Glutamatergic neuron (in vitro differentiated cells): ENCODE measurements around the gene PCID2. TPM values are rescaled to one million over a fixed set of nuclear protein-coding genes. Genes with fewer than 3 reads are reported as not detected.

Source experiments
- DNase-seq: peaks from one replicate; pipeline ENCODE4 v3.0.0; 2022
- H3K27ac Mint-ChIP-seq: one replicate; pipeline ENCODE4 v1.8.0; 2020; ENCODE audit warnings: mild to moderate bottlenecking, mixed read lengths, inconsistent platforms; ENCODE audit not compliant: unreplicated experiment
- H3K27me3 Mint-ChIP-seq: one replicate; pipeline ENCODE4 v1.8.0; 2020; ENCODE audit warnings: mild to moderate bottlenecking, moderate library complexity, mixed read lengths, inconsistent platforms; ENCODE audit not compliant: unreplicated experiment
- H3K36me3 Mint-ChIP-seq: one replicate; pipeline ENCODE4 v1.8.0; 2020; ENCODE audit warnings: mild to moderate bottlenecking, mixed read lengths, inconsistent platforms; ENCODE audit not compliant: unreplicated experiment
- H3K4me1 Mint-ChIP-seq: one replicate; pipeline ENCODE4 v1.8.0; 2020; ENCODE audit warnings: mild to moderate bottlenecking, low read depth, mixed read lengths, inconsistent platforms; ENCODE audit not compliant: unreplicated experiment
- H3K4me3 Mint-ChIP-seq: one replicate; pipeline ENCODE4 v1.8.0; 2020; ENCODE audit warnings: mild to moderate bottlenecking, mixed read lengths, inconsistent platforms; ENCODE audit not compliant: unreplicated experiment
- H3K9me3 Mint-ChIP-seq: one replicate; pipeline ENCODE4 v1.8.0; 2020; ENCODE audit warnings: mild to moderate bottlenecking, moderate library complexity, mixed read lengths, inconsistent platforms; ENCODE audit not compliant: unreplicated experiment
- total RNA-seq: library from RNA; stranded (reverse); fragmentation: NEBNext Ultra II Directional; extraction: Animal tissue kit (Norgen Biotek cat#: 25700); gene quantifications from one replicate; pipeline ENCODE4 v1.2.1, GENCODE V29; 2021; ENCODE audit not compliant: unreplicated experiment
- TF ChIP-seq, protein P1 (sequence below): fragments of 200-600 bp; sonication (generic); IDR thresholded peaks from one replicate; pipeline ENCODE4 v1.5.0; 2021; ENCODE audit not compliant: partially characterized antibody, unreplicated experiment

PCID2 gene
- total RNA-seq, 1 donor from 2014 or later: 48.4 TPM

DNA sequence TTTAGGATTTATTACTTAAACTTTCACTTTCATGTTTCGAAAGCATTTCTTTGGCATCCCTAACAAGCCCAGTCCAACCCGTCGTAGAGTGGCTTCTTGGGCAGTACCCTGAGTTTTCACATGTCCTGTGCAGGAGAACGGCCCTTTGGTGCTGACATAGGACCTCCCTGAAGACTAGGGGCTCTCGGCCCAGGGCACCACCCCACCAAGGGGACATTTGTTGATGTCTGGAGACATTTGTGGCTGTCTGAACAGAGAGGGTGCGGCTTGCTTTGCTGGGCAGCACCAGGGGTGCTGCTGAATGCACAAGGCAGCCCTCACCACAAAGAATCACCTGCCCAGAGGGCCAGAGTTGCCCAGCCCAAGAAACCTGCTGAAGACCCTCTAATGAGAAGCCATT is 31.5 kb upstream of the PCID2 start:
- no peak overlapping the region for H3K4me3 Mint-ChIP-seq
- peaks cover 2% of the 10 kb centered on the region for H3K9me3 Mint-ChIP-seq
- no peak overlapping the region for H3K27ac Mint-ChIP-seq
- no peak for DNase-seq
- TF ChIP-seq, protein P1, sequence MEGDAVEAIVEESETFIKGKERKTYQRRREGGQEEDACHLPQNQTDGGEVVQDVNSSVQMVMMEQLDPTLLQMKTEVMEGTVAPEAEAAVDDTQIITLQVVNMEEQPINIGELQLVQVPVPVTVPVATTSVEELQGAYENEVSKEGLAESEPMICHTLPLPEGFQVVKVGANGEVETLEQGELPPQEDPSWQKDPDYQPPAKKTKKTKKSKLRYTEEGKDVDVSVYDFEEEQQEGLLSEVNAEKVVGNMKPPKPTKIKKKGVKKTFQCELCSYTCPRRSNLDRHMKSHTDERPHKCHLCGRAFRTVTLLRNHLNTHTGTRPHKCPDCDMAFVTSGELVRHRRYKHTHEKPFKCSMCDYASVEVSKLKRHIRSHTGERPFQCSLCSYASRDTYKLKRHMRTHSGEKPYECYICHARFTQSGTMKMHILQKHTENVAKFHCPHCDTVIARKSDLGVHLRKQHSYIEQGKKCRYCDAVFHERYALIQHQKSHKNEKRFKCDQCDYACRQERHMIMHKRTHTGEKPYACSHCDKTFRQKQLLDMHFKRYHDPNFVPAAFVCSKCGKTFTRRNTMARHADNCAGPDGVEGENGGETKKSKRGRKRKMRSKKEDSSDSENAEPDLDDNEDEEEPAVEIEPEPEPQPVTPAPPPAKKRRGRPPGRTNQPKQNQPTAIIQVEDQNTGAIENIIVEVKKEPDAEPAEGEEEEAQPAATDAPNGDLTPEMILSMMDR: no peak
- no peaks in the 10 kb centered on the region for H3K27me3 Mint-ChIP-seq
- no peaks in the 10 kb centered on the region for H3K36me3 Mint-ChIP-seq
- H3K4me1 Mint-ChIP-seq: no peaks in the 10 kb centered on the region

DNA sequence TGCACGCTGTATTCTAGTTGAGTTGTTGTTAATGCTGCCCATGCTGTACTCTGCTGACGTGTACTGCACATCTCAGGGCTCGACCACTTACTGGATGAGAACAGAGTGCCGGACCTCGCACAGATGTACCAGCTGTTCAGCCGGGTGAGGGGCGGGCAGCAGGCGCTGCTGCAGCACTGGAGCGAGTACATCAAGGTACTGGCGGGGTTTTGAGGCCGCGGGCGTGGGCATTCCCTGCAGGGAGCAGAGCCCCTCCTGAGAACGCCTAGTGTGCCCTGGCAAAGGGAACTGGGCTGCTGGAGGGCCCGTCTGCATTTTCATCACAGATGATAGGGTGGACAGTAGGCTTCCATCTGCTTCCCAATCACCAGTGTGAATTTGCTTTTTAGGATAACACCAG is 30.9 kb upstream of the PCID2 start:
- TF ChIP-seq, protein P1: no peak
- H3K27ac Mint-ChIP-seq: peak overlapping the region; percentile 36
- no peaks in the 10 kb centered on the region for H3K4me1 Mint-ChIP-seq
- no peaks in the 10 kb centered on the region for H3K27me3 Mint-ChIP-seq
- H3K9me3 Mint-ChIP-seq: peaks cover 2% of the 10 kb centered on the region
- H3K4me3 Mint-ChIP-seq: no peak overlapping the region
- no peaks in the 10 kb centered on the region for H3K36me3 Mint-ChIP-seq
- DNase-seq: no peak

DNA sequence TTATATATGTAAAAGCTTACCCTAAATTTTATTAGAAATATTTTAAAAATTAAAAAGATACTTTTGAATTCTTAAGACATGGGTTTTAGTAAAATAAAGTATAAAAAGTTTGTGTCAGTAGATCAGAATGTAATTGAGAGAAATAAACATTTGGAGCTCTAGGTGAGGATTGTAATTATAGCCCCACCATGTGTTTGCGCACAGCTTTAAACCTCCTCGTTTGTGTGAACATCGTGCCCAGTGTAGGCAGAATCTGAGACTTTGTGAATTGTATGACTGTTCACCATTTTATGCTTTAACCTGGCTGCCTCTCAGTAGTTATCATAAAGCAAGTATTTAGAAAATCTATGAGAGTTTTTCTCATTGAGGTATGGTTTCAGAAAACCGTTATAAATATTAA is 30.1 kb upstream of the PCID2 start:
- Mint-ChIP-seq H3K27me3 (no peaks in the 10 kb centered on the region), H3K4me3 (no peak overlapping the region), H3K9me3 (peaks cover 2% of the 10 kb centered on the region), H3K27ac (no peak overlapping the region), H3K36me3 (no peaks in the 10 kb centered on the region), H3K4me1 (no peaks in the 10 kb centered on the region)
- TF ChIP-seq, protein P1: peak; percentile 17
- DNase-seq: no peak

DNA sequence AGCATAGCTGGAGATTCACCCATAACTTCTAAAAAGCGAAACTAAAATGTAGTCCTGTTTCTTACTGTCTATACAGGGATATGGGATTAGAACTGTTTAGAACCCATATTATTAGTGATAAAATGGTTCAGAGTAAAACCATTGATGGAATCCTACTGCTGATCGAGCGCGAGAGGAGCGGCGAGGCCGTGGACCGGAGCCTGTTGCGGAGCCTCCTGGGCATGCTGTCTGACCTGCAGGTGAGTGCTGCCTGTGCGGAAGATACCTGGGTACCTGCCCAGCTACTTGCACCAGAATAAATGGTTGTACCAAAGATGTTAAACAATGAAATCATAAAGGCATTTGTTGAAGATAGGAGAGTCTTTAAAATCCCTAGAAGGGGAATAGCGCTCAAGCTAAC is 24.6 kb upstream of the PCID2 start:
- no peak overlapping the region for H3K27ac Mint-ChIP-seq
- no peaks in the 10 kb centered on the region for H3K27me3 Mint-ChIP-seq
- no peaks in the 10 kb centered on the region for H3K4me1 Mint-ChIP-seq
- H3K9me3 Mint-ChIP-seq: peaks cover 2% of the 10 kb centered on the region
- H3K36me3 Mint-ChIP-seq: no peaks in the 10 kb centered on the region
- TF ChIP-seq, protein P1: no peak
- DNase-seq: no peak
- H3K4me3 Mint-ChIP-seq: no peak overlapping the region

DNA sequence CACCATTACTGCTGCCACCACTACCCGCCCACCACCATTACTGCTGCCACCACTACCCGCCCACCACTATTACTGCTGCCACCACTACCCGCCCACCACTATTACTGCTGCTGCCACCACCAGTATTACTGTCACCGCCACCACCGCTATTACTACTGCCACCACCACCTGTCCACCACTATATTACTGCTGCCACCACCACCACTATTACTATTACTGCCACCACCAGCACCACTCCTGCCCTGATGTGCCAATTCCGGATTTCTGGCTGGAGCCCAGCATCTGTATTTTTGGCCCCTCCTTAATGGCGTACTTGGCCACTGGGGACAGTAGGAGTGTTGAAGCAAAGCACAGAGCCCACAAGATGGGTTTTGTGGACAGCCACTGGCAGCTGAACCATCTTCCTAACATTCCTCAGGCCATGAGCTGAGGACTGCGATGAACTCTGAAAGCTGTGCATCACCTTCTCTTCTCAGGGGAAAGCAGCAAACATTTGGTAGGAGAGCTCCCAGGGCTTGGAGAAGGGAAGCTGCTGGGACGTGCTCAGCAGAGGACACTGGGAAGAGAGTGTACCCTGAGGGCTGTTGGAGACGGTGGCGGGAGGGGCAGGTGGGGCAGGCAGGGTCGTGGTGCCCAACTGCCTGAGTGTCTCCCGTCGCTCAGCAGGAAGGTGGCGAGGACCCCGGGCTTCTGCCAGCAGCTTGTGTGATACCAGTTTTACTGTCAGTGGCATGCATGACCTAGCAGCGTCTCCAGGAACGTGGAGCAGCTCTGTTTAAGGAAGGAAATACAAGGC is 23.9 kb upstream of the PCID2 start:
- Mint-ChIP-seq H3K27ac (no peak overlapping the region), H3K4me3 (no peak overlapping the region), H3K9me3 (peaks cover 2% of the 10 kb centered on the region), H3K27me3 (no peaks in the 10 kb centered on the region), H3K36me3 (no peaks in the 10 kb centered on the region), H3K4me1 (no peaks in the 10 kb centered on the region)
- DNase-seq: no peak
- TF ChIP-seq, protein P1: no peak
